ENCODE data around the gene ZNF268. TPM values are rescaled to one million over a fixed set of nuclear protein-coding genes. Genes with fewer than 3 reads are reported as not detected.

ZNF268 gene
- total RNA-seq, 1 experiment from 2014 or later: 38.2 TPM

GRCh38 chr12:133233006-133233405 lies 51.7 kb downstream of the ZNF268 start:
- peaks cover 83% of the 10 kb centered on the region for H3K9me3 ChIP-seq (ENCODE audit: control insufficient read depth, low read depth, low read length)
- no peak overlapping the region for H2AFZ ChIP-seq (ENCODE audit: low read length)
- H3K27ac ChIP-seq (ENCODE audit: insufficient read length, low read depth, low read length): no peak overlapping the region
- no peak overlapping the region for H3K27ac Mint-ChIP-seq
- no peaks in the 10 kb centered on the region for H4K20me1 ChIP-seq (ENCODE audit: control insufficient read depth, insufficient read depth, insufficient read length)
- no peak overlapping the region for H3K18ac ChIP-seq (ENCODE audit: insufficient read length, low read depth, low read length)
- H3K27me3 Mint-ChIP-seq (ENCODE audit: low read depth): peaks cover 2% of the 10 kb centered on the region
- no peak overlapping the region for H2BK20ac ChIP-seq (ENCODE audit: low read depth, low read length, poor library complexity, severe bottlenecking)
- no peak overlapping the region for H3K4ac ChIP-seq (ENCODE audit: low read depth, low read length)
- H2AK5ac ChIP-seq (ENCODE audit: insufficient read length, low read length): no peak overlapping the region
- no peaks in the 10 kb centered on the region for H3K79me2 ChIP-seq (ENCODE audit: insufficient read depth, low read length)
- H4K8ac ChIP-seq (replicated peaks; ENCODE audit: insufficient read length, low read depth, low read length): no peak overlapping the region
- H4K91ac ChIP-seq (ENCODE audit: insufficient read length, low read depth, low read length): no peak overlapping the region
- H3K79me1 ChIP-seq (ENCODE audit: insufficient read depth, low read depth, low read length, poor library complexity, severe bottlenecking): no peaks in the 10 kb centered on the region
- H3K36me3 Mint-ChIP-seq (ENCODE audit: insufficient read depth in 1 of 3, low read depth in 3 of 3): peaks cover 30 to 44% (median 30%) of the 10 kb centered on the region in 3 experiments
- peaks cover 79 to 80% of the 10 kb centered on the region in 2 experiments for H3K9me3 Mint-ChIP-seq
- no peak overlapping the region for H2BK12ac ChIP-seq (ENCODE audit: insufficient read length, low read depth, low read length)
- no peak for DNase-seq
- H3T11ph ChIP-seq (ENCODE audit: low read length): no peak overlapping the region
- whole genome bisulfite sequencing (ENCODE audit: extremely low coverage, insufficient read length, low lambda C conversion rate): no CpG with 5 or more reads among the region's 6 CpGs
- no peak overlapping the region for H3K23ac ChIP-seq (ENCODE audit: insufficient read length, low read depth, low read length)
- H3K23me2 ChIP-seq (ENCODE audit: insufficient read length, low read depth, low read length, poor library complexity, severe bottlenecking): no peaks in the 10 kb centered on the region
- TF ChIP-seq CTCF (conservative IDR thresholded peaks at IDR 0.05): no peak
- H3K4me2 ChIP-seq (ENCODE audit: insufficient read depth, insufficient read length, low read length): no peak overlapping the region
- no peak overlapping the region for H2BK120ac ChIP-seq (ENCODE audit: low read depth, low read length, poor library complexity, severe bottlenecking)
- H3K4me1 ChIP-seq (ENCODE audit: insufficient read depth, low read length): no peaks in the 10 kb centered on the region
- H3K9ac ChIP-seq (ENCODE audit: extremely low read depth, insufficient read length, low read length): no peak overlapping the region
- H2BK5ac ChIP-seq (ENCODE audit: insufficient read length, low read length): no peak overlapping the region
- H3K27me3 ChIP-seq (ENCODE audit: insufficient read depth, low read length): no peaks in the 10 kb centered on the region
- H2BK15ac ChIP-seq (ENCODE audit: low read depth, low read length): no peak overlapping the region
- H3K4me1 Mint-ChIP-seq: no peaks in the 10 kb centered on the region
- no peak overlapping the region for H3K14ac ChIP-seq (ENCODE audit: insufficient read depth, low read length)
- H3K4me3 Mint-ChIP-seq: no peak overlapping the region; a peak in 1 of 5 replicates
- H3K56ac ChIP-seq (ENCODE audit: insufficient read length, low read depth, low read length): no peak overlapping the region
- no peak overlapping the region for H4K5ac ChIP-seq (ENCODE audit: insufficient read length, low read depth, low read length)
